HG03469 (cell line): Measurements from ENCODE around the gene GOLGA1.

Experiments used
- ATAC-seq: cut with Tn5 transposase; IDR thresholded peaks from one replicate; pipeline ENCODE4 v1.9.1; 2021; ENCODE audit warnings: mild to moderate bottlenecking, moderate library complexity, moderate number of reproducible peaks; ENCODE audit not compliant: unreplicated experiment

Gene GOLGA1

DNA sequence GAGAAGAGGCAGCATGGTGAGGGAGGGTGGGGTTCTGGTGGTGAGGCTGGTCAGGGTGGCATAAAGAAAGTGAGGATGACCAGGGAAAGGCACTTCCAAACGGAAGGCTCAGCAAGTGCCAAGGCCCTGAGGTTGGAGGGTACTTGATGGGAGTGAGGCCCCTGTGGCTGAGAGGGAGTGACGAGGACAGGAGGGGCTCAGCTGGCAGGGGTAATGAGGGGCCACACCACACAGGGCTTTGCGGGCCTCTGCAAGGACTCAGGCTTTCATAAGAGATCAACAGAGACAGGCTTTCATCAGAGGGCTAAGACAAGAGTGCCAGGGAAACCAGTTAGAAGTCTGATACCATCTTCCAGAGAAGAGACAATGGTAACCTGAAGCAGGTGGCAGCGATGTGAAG is 55.3 kb downstream of the GOLGA1 start:
- ATAC-seq = no peak

DNA sequence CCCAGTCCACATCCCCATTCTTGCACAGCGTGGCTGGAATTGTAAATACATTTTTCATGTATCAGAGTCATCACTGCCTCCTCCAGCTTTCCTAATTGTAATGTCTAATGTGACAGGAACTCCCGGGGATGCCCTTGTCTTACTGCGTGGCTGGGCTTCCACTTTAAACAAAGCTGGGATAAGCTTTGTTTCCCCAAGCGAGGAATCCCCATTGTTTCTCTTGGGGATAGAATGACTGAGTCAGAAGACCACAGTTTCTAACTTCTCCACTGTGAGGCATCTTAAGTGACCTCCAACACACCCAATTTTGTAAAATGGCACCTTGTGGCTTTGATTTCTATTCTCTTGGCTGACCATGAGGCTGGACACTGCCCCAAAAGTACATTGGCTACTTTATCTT is 56.5 kb downstream of the GOLGA1 start:
- ATAC-seq = no peak

DNA sequence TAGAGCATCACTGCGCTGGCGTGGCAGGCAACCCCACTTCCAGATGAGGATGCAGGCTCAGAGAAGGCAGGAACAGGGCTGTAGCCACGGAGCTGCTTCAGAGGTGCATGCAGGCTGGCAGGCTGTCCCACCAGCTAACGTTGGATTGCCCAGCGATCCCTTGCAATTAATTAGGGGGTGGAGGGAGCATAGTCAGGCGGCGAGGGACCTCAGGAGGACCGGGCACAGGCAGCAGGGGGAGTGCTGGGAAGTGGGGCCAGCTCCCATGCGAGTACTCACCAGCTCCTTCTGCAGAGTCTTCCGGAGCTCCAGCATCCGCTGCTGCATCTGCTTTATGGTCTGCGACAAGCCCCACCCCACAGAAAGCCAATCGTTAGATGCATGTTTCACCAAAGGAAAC is 58.7 kb downstream of the GOLGA1 start:
- no peak for ATAC-seq

DNA sequence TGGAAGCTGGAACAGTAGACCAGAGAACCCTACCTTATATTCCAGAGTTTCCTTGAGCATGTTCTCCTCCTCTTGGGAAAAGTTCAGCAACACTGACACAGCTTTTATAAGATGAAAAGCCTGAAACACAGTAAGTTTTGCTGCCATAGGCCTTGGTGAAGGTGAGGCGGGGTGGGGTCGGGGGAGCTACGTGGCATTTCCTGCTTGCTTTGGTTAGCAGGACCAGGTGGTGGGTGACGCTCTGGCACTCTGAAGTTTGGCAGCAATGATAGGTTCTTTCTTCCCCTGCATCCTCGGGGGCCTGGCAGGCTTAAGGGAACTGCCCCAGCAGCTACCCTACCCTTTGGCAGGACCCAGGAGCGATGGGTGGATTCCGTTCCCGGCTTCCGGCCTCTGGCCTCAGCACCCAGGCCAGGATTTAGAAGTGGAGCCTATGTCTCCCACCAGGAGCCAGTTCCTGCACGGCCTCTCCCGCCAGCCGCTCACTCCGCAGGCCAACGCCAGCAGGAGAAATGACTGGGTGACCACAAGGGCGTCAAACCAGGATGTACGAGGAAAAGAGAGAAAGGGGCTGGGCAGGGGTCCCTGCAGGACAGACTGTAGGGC is 59.6 kb downstream of the GOLGA1 start:
- ATAC-seq = no peak

DNA sequence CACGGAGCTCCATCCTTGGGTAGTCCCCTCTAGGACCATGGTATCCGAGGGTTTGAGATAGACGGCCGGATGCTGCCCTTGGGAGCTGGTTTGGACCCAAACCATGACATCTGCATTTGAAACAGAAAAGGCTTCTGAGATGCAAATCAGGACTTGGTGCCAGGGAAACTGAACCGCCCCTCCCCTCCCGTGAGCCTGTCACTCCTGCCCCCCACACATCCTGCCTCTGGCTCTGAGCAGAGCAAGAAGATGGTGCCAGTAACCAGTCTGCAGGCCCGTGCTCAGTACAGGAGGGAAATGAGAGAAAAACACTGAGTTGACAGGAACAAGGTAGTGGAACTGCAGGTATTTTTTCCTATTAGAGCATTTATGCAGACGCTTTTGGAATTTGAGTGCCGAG is 60.4 kb downstream of the GOLGA1 start:
- no peak for ATAC-seq

DNA sequence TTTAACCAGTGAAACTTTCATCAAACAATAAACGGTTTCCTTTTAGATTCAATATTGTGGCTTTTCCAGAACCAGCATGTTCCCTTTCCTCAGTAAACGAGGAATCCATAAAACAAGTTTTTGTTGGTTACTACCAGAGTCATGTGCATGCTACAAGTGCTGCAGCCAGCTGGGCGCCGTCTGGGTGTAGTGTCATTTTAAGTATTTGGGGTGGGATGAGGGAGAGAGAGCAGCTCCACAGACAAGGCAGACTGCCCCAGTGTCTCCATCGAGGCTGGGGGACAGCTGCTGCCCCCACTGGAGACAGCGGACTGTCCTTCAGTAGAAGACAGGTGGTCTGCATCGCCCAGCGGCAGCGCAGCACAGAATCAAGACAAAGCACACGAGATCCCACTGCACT is 61.7 kb downstream of the GOLGA1 start:
- no peak for ATAC-seq

DNA sequence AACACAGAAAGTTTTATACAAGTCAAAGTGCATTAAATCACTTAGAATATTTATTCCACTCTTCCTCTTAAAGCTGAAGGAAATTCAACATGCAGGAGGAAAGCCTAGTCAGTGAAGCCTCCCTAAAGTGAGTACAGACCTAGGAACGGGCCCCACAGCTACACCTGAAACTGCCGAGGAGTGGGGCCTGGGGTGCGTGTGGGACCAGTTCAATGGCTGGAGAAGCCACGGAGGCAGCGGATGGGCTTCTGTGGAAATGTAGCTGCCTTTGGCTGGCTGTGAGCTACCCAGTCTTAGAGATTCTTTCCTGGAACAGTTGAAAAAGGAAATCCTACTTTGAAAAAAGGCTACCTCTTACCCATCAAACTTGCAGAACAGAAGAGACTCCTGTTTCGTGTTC is 62.4 kb downstream of the GOLGA1 start:
- ATAC-seq = no peak

DNA sequence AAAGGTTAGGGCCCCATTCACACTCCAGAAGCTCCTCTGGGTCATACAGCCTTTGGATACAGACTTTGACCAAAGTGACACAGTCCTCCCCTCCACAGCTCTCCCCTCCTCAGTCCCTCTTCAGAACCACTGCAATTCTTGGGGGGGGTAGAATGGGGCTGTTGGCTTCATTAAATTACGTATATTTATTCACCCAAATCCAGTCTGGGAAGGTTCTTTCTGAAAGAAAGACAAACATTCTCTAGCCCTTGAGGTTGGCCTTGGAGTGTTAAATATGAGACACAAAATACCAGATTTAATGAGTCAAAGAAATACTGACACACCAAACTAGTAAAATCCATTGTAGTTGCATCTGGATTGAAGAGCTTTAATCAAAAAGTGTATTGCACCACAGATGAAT is 62.9 kb downstream of the GOLGA1 start:
- no peak for ATAC-seq

DNA sequence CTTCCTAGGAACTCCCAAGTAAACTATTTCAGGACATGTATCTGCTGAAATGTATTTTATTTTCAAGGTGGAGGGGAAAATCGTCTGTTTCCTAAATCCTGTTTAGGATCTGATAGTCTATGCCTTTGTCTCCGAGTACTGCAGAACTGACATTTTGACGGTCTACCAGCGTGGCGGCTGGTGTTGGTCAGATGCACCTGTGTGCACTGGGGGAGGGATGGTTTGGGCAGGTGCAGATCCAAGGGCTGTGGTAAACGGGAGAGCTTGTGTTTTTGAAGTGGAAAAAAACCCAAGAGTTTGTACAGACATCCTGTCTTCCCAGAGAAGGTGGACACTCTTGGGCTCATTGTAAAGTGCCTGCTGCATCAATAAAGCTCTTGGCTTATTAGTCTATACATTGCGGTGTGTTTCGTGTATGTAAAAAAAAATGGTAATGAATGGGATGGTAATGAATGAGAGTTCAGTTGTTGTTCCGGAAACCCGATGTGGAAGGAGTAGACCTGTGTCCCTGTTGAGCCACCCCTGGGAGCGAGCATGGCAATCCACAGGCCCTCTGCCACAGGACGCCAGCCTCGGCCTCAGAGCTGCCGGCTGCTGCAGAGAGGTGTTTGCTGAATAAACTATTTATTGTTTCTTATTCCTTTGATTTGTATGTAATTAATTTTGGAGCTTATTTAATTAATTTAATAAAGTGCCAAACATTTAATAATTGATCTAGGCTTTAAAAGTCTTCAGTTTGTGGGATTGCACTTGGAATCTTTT is 63.7 kb downstream of the GOLGA1 start:
- no peak for ATAC-seq

DNA sequence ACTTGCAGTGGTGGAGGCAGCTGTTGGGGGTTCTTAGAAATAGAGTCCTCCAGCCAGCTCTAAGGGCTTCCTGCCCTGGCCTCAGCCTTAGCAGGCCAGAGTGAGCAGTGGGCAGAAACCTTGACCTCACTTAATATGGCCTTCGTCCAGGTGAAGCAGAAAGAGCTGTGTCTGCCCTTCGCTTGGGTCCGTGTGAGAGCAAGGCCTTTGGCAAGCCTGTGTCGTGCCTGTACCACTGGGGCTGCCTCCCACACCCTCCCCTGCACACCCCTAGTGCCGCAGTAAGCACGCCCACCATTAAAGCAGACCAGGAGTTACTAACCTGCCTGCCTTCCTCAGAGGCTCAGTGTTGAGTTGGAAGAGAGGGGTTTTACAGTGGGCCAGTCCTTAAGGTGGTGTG is 65.4 kb downstream of the GOLGA1 start:
- no peak for ATAC-seq

DNA sequence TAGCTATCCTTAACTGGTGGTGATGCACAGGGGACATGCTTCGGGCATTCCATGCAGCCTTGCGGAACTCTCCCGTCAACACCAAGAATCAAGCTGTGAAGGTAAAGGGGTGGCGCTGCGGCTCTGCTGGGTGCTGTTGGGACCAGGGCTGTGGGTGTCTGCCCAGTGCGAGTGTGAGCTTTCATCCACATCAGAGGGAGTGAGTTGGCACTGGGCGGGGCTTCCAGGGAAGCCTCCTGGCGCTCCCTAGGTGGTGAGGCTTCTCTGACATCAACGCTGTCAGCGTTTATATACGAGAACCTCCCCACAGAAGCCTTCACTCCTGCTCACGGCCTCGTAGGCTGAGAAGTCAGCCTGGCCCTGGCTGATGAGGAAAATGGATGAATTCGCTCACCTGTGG is 67.2 kb downstream of the GOLGA1 start:
- ATAC-seq = no peak

DNA sequence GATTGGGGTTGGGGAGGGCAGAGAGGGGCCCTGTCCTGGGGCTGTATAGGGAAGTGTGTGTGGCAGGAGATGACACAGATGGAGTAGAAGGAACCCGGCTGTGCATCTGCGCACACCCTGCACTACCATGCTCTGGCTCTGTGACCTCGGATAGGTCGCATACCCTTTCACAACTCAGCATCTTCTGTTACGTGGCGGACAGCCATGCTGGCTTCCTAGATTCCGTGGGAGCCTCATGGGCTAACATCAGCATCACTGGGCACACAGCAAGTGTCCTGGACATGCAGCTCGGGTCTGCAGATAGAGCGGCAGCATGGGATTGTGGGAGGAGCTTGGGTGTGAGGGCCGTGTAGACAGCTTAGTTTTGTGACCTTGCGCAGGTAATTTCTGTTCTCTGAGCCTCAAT is 69.7 kb downstream of the GOLGA1 start:
- ATAC-seq = no peak

DNA sequence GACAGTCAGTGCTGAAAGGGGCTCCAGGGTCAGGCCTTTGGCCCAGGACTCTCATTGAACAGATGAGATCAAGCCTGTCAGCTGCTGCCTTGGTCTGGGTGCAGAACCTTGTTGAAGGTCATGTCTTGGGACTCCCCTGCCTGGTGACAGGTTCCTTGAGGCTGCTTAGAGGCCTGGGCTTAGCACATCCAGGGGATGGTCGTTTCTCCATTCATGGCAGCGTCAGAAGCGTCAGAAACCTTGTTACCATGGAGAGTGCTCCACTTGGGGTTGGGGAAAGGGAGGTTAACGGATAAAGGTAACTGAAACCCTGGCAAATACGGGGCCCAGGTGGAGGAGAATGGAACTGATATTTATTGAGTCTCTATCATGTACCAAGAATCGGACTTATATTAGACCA is 70.2 kb downstream of the GOLGA1 start:
- no peak for ATAC-seq

DNA sequence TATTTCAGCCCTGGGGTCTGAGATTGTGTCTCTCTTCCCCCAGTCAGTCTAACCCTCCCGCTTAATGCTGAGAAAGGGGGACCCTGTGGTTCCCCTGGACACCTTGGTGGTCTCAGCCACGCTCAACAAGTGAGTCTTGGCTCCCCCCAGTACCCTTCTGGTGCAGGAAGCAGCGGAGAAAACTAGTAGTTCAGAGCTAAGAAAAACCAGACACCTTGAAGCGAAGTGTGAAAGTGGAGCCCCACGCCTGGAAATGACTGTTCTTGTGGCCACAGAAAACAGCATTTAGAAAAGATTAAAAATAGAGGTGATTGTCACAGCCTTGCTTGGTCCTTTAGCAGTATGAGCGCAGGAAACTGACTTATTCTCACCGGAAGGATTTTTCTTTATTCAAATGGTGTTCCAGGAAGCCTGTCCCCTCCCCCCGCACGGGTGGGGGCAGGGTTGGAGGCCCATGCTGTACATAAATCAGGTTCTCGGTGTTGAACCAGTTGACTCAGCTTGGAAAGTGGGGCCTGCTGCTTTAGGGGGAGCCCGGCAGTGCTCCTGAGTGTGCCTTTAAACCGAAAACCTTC is 70.8 kb downstream of the GOLGA1 start:
- ATAC-seq = no peak

DNA sequence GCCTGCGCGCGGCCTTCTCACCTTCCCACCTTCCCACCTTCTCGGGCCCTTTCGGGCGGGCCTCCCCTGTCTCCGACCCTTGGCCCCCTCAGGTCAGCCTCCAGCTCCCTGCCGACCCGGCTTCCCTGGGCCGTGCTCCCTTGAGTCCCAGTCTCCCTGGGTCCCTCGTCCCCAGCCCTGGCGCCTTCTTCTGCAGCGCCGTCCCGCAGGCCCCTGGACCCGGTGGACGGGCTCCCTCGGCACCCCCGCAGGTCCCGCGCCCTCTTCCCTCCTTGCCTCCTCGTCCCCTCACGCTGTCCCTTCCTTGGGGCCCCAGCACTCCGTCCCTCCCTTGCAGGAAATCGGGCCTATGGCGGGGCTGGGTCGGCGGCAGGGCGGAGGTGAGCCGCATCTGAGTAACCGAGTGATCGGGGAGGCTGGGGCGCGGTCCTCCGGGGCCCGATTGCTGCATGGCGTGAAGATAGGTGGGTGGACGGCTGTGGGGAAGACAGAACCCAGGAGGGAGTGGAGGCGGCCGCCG is 71.4 kb downstream of the GOLGA1 start:
- ATAC-seq = no peak

DNA sequence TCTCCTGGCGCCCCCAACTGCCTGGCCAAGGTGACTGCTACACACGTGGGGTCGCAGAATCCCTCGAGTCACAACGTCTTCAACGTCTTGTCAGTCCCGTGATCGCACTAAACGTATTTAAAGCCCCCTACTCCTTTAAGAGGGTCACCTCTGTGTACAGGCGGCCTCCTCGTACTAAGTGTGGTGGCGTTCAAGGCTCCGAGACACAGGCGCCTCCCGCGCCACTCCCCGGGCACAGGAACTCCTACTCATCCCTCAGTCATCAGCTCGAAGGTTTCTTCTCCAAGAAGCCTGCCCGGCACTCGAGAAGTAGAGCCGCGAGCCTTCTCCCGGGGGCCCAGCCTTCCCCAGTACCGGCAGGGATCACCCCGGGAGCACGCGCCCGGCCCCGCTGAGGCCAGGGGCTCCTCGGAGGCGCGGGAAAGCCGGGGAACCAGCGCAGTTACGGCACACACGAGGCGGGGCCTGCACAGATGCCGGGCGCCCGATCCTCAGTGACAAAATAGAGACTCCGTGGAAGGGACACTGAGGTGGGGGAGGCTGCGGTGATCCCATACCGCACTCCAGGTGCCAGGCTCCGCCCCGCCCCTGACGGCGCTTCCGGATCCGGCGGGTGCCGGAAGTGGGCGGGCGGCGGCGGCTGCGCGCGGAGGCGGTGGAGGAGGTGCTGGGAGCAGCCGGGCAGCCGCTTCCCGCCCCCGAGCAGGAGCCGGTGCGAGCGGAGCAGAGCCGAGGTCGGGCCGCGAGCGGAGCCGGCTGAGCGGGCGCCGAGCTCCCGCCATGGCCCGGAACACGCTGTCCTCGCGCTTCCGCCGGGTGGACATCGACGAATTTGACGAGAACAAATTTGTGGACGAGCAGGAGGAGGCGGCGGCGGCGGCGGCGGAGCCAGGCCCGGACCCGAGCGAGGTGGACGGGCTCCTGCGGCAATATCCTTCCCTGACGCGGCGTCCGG is 72.1 kb downstream of the GOLGA1 start:
- ATAC-seq = peak; percentile 43

DNA sequence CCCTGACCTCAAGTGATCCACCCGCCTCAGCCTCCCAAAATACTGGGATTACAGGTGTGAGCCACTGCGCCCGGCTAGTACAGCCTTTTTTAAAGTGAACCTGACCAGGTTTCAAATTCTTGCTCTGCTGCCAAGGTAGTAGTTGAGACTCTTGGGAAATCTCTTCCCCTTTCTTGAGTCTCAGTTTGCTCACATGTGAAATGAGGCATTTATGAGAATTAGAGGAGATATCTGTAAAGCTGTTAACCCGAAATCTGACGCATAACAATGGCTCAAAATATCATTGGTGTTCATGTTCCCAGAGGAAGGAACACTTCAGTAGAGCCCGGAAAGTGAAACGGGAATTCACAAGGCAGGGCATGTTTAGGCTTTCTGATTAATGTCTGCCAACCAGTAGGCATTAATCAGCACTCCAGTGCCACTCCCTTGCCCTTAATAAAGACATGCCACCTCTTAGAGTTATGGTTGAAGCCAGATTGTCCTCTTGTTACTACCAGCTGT is 77.5 kb downstream of the GOLGA1 start:
- ATAC-seq = no peak

DNA sequence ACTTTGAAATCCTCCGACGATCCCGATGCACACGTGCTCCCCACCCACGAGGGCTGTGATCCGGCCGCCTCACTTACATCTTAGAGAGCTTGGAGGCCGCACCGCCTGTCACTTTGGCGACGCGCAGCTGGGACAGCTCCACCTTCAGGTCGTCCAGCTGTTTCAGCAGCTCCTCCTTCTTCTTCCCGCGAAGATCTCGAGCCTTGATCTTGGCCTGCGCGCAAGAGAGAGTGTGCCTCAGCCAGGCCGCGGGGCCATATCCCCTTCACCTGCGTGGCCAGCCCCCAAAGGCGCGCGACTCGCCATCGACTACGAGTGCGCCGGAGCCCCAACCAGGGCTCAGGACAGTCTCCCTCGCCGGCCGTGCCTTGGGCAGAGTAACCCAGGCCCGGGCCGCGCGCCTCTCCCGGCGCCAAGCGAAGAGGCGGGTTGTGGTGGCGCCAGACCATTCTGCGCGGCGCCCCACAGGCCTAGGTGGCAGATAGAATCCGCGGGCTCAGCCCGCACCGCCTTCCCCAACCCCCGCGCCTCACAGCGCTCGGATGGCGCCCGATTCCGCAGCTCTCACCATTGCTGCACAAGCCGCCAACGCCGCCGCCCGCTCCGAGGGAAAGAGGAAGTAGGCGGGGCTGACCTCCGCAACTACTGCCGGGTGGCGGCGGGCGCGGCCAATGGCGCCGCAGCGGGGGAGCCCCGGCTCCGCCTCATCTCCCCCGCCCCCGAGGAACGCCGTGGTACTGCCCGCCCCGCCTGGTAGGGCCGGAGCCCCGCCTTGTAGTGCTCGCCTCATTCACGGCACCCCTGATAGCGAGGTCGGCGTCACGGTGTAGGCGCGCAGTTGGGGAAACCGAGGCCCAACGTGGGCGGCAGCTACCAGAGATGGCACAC is 79.3 kb downstream of the GOLGA1 start, which contains the start of the genes ARPC5L and RPL35:
ARPC5L (plus strand) TSS at position 789 of the 888 bp plus-strand sequence. CDS start 7,161 bp downstream, outside the sequence.
RPL35 (minus strand) TSS at position 616 of the 888 bp plus-strand sequence; CDS start at position 571, 45 bp downstream.
- ATAC-seq = peak; percentile 63

DNA sequence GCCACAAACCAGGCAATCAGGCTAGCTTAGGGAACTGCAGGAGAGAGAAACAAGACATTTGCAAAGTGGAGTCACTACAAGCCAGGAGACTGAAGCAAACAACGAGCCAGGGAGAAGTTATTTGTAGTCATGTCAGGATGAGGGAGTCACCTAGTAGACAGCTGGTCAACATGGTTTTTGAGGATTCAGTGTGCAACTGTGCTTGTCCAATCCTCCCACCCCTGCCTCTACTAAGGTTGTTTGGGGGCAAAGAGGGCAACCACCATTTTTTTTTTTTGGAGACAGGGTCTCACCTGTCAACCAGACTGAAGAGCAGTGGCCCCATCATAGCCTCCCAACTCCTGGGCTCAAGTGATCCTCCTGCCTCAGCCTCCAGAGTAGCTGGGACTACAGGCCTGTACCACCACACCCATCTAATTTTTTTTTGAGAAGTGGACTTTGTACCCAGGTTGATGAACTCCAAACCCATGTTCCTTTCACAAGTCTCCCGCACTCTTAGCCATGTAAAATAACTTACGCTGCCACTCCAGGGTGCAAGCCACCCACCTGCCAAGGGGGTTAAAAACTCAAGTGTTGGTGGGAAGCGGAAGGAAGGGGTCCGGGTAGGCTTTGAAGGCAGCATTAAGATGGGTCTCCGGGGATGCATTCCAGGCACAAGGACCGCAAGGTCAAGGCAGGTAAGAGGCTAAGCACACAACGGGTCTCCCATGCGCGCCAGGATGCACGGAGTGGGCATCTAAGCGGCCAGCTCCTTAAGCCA is 80.1 kb downstream of the GOLGA1 start:
- ATAC-seq = no peak
